ENCODE results near the gene DUS1L.
A peak's percentile ranks its signal among the peaks of the same experiment; 100 is the strongest.

Gene DUS1L

DNA sequence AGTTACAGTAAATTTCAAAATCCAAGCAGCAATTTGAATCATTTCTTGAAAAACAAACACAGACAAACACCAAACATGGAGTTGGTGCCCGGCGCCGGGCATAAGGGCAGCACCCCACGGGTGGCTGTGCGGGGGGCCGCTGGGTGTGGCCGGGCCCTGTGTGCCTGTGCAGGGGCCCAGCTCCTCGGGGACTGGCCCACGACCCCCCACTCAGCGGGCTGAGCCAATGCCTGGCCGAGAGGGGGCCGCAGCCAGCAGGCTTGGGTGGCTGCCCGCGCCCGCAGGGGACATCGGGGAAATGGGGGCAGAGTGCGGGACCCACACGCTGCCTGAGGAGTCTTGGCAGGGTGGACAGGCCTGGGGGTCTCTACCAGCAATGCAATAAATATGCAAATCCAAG, 12.8 kb upstream of the DUS1L start:
- H3K27me3 ChIP-seq (replicated peaks; ENCODE audit: control insufficient read depth, insufficient read depth, low read length) = no peaks in the 10 kb centered on the region

DNA sequence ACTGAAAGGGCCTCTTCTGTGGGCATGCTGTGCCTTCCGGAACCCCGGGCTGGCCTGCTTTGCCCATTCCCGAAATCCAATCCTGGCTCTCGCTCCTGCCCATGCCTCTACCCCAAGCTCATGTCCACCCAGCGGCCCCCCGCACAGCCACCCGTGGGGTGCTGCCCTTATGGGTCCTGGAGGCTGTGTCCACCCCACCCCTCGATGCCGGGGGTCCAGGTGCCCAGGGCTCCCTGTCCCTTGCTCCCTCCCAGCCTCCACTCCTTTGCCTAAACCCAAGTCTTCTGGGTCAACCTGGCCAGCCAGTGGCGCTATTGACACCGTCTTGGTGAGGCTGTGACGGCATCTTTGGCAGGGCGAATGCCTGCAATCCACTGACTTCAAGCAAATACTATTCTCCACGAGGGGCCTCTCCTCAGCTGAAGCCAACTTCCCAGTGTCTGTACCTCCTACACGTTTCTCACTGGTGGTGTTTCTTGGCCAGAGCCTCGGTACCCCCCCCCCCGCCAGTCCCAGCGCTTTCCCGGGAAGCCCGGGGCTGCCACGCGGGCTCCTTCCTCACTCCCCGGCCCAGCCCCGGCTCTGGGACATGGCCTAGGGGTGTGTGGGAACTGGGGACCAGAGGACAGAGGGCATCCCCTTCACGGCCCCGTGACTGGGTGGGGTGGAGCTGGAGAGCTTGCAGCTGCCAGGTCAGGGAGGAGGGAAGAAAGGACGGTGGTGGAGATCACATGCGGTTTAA, 12.2 kb upstream of the DUS1L start:
- H3K9ac ChIP-seq (ENCODE audit: low read length) = peak overlapping the region; percentile 17
- DNase-seq (ENCODE audit: low read depth) = no peak
- no peaks in the 10 kb centered on the region for H3K9me3 ChIP-seq (ENCODE audit: control insufficient read depth, low read length)
- no peaks in the 10 kb centered on the region for H3K4me1 ChIP-seq (ENCODE audit: control insufficient read depth, insufficient read depth, low read length)
- no peaks in the 10 kb centered on the region for H3K27me3 ChIP-seq (replicated peaks; ENCODE audit: control insufficient read depth, insufficient read depth, low read length)
- H3K4me3 ChIP-seq (ENCODE audit: low read length) = no peak overlapping the region
- peaks cover 49% of the 10 kb centered on the region for H3K36me3 ChIP-seq (ENCODE audit: control insufficient read depth, insufficient read depth, low read length, severe bottlenecking)

More for the DNA sequence above, 12.8 kb upstream of the DUS1L start:
- no peak for DNase-seq (ENCODE audit: low read depth)
- H3K4me3 ChIP-seq (ENCODE audit: low read length) = no peak overlapping the region
- H3K9ac ChIP-seq (ENCODE audit: low read length) = peak overlapping the region; percentile 17
- no peaks in the 10 kb centered on the region for H3K9me3 ChIP-seq (ENCODE audit: control insufficient read depth, low read length)
- no peaks in the 10 kb centered on the region for H3K4me1 ChIP-seq (ENCODE audit: control insufficient read depth, insufficient read depth, low read length)
- H3K36me3 ChIP-seq (ENCODE audit: control insufficient read depth, insufficient read depth, low read length, severe bottlenecking) = peaks cover 56% of the 10 kb centered on the region

DNA sequence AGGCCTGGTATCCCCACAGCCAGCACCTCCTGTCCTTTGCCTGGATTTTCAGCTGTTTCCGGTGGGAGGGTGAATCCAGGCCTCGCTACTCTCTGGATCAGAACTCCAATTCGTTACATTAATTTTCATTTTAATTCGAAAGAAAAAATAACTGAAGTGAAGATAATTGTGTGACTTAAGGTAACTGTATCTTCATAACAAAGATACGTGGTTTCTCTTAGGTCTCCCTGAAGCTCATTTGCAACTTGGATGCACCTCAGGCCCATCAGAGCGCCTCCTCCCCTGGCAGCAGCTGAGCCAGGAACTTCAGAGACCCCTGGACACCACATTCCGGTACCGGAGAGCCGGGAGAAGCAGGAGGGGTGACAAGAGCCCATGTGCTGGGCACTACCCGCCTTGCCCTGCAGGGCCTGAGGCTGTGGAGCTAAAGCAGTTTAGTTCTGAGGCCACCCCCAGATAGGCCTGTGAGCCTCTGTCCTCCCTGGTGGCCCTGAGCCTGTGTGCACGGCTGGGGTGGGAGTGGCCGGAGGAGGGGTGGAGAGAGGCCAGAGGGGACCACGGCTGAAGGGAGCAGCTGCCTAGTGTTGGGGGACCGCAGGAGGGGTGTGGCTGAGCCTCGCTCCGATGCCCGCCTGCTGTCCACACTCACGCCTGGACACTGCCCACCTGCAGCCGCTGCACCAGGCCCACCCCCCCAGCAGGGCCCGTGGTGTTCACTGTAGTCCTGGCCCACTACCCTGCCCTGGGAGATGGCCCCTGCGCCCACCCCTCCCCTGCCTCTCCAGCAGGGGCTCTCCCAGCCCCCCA, 11.4 kb upstream of the DUS1L start:
- Histone ChIP-seq H3K4me3 (ENCODE audit: low read length) (no peak overlapping the region), H3K9me3 (ENCODE audit: control insufficient read depth, low read length) (no peaks in the 10 kb centered on the region), H3K27me3 (replicated peaks; ENCODE audit: control insufficient read depth, insufficient read depth, low read length) (no peaks in the 10 kb centered on the region), H3K36me3 (ENCODE audit: control insufficient read depth, insufficient read depth, low read length, severe bottlenecking) (peaks cover 41% of the 10 kb centered on the region), H3K4me1 (ENCODE audit: control insufficient read depth, insufficient read depth, low read length) (no peaks in the 10 kb centered on the region), H3K9ac (ENCODE audit: low read length) (peak overlapping the region; percentile 22)
- DNase-seq (ENCODE audit: low read depth) = no peak

DNA sequence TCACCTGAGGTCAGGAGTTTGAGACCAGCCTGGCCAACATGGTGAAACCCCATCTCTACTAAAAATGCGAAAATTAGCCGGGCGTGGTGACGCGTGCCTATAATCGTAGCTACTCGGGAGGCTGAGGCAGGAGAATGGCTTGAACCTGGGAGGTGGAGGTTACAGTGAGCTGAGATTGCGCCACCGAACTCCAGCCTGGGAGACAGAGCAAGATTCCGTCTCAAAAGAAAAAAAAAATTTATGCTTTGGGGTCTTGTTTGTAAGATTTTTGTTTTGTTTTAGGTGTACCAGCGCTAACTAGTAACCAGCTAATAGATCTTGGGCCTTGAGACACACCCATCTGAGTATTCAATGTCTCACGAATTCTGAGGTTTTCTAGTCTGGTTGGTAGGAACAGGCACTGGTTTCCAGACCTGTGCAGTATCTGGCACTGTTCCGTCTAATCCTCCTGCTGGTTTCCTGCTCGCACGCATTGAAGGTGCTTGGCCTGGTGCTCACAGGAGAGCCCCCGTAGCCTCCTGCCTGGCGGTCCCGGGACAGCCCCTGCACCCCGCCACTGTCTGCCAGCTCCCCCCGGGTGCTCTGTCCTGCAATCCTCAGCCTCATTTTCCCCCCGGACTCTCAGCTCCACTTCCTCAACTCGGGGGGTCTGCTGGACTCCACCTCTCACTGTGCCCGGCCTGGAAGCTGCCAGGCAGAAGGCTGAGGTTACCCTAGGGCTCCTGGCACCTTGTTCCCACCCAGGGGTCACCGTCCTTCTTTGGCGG, 10.6 kb upstream of the DUS1L start:
- no peak for DNase-seq (ENCODE audit: low read depth)
- no peaks in the 10 kb centered on the region for H3K27me3 ChIP-seq (replicated peaks; ENCODE audit: control insufficient read depth, insufficient read depth, low read length)

DNA sequence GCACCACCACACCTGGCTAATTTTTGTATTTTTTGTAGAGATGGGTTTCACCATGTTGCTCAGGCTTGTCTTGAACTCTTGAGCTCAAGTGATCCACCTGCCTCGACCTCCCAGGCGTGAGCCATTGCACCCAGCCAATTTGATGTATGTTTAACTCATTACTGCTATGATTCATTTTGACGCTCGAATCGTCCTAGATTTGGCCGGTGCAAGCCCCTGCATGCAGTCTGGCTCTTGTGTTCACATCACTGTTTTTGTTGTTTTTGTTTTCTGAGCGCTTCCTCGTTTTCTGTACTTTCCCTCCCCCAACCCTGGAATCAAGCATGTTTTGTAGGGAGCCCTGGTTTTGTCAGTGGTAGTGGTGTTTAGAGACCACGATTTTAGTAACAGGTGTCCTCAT, 7.8 kb upstream of the DUS1L start:
- peaks cover 9% of the 10 kb centered on the region for H3K36me3 ChIP-seq (ENCODE audit: control insufficient read depth, insufficient read depth, low read length, severe bottlenecking)
- DNase-seq (ENCODE audit: low read depth) = no peak
- H3K9me3 ChIP-seq (ENCODE audit: control insufficient read depth, low read length) = no peaks in the 10 kb centered on the region
- no peak overlapping the region for H3K4me3 ChIP-seq (ENCODE audit: low read length)
- no peaks in the 10 kb centered on the region for H3K27me3 ChIP-seq (replicated peaks; ENCODE audit: control insufficient read depth, insufficient read depth, low read length)
- no peaks in the 10 kb centered on the region for H3K4me1 ChIP-seq (ENCODE audit: control insufficient read depth, insufficient read depth, low read length)
- no peak overlapping the region for H3K9ac ChIP-seq (ENCODE audit: low read length)

More for the DNA sequence above, 10.6 kb upstream of the DUS1L start:
- Histone ChIP-seq H3K36me3 (ENCODE audit: control insufficient read depth, insufficient read depth, low read length, severe bottlenecking) (peaks cover 34% of the 10 kb centered on the region), H3K4me3 (ENCODE audit: low read length) (no peak overlapping the region), H3K4me1 (ENCODE audit: control insufficient read depth, insufficient read depth, low read length) (no peaks in the 10 kb centered on the region), H3K9ac (ENCODE audit: low read length) (no peak overlapping the region), H3K9me3 (ENCODE audit: control insufficient read depth, low read length) (no peaks in the 10 kb centered on the region)

DNA sequence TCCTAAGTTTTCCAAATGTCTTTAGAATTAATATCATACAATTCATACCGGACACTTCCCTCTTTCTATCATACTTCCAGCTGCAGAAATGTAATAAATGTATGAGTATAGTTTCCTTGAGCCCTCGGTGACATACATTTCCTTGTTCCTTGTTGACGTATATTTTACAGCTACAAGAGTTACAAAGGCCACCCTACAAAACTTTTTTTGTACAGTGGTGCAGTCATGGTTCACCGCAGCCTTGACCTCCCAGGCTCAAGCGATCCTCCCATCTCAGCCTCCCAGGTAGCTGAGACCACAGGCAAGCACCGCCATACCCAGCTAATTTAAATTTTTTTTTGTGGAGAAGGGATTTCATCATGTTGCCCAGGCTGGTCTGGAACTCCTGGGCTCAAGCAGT, 7.2 kb upstream of the DUS1L start:
- no peaks in the 10 kb centered on the region for H3K9me3 ChIP-seq (ENCODE audit: control insufficient read depth, low read length)
- no peak for DNase-seq (ENCODE audit: low read depth)
- H3K4me3 ChIP-seq (ENCODE audit: low read length) = no peak overlapping the region
- H3K4me1 ChIP-seq (ENCODE audit: control insufficient read depth, insufficient read depth, low read length) = no peaks in the 10 kb centered on the region
- H3K27me3 ChIP-seq (replicated peaks; ENCODE audit: control insufficient read depth, insufficient read depth, low read length) = no peaks in the 10 kb centered on the region
- no peak overlapping the region for H3K9ac ChIP-seq (ENCODE audit: low read length)
- H3K36me3 ChIP-seq (ENCODE audit: control insufficient read depth, insufficient read depth, low read length, severe bottlenecking) = peaks cover 2% of the 10 kb centered on the region

DNA sequence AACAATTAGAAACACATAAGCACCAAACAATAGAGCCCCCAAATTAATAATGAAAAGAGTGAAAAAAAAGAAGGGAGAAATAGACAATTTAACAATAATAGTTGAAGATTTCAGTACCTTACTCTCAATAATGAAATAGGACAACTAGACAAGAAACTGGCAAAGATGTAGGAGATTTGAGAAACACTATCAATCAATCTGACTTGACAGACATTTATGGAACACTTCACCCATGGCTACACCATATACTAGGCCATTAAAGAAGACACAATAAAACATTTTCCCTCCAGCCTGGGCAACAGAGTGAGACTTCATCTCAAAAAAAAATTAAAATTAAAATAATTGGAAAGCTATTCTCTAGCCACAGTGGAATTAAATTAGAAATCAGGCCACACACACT, 5.0 kb upstream of the DUS1L start:
- Histone ChIP-seq H3K4me3 (ENCODE audit: low read length) (no peak overlapping the region), H3K4me1 (ENCODE audit: control insufficient read depth, insufficient read depth, low read length) (peaks cover 7% of the 10 kb centered on the region), H3K9me3 (ENCODE audit: control insufficient read depth, low read length) (no peaks in the 10 kb centered on the region), H3K27me3 (replicated peaks; ENCODE audit: control insufficient read depth, insufficient read depth, low read length) (no peaks in the 10 kb centered on the region), H3K9ac (ENCODE audit: low read length) (no peak overlapping the region), H3K36me3 (ENCODE audit: control insufficient read depth, insufficient read depth, low read length, severe bottlenecking) (no peaks in the 10 kb centered on the region)
- no peak for DNase-seq (ENCODE audit: low read depth)

DNA sequence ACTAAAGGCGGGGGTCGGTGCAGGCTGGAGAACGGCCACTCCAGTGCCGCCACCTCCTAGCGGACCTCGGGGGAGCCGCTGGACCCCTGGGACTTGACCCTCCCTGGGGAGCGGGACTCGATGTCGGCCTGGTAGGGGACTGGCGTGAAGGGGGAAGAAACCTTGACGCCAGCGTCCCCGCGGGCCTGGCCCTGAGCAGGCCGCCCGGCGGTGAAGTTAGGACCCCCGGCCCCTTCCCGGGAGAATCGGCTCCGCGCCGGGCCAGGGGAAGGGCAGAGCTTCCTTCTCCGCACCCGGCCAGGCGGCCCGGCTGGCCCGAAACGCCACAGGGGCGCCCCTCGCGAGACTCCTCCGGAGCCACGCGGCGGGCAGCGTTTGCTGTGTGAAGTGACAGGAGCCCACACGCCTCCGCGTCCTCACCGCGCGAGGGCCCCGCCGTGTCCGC, 389 bp downstream of the DUS1L start:
- peaks cover 22% of the 10 kb centered on the region for H3K4me1 ChIP-seq (ENCODE audit: control insufficient read depth, insufficient read depth, low read length)

DNA sequence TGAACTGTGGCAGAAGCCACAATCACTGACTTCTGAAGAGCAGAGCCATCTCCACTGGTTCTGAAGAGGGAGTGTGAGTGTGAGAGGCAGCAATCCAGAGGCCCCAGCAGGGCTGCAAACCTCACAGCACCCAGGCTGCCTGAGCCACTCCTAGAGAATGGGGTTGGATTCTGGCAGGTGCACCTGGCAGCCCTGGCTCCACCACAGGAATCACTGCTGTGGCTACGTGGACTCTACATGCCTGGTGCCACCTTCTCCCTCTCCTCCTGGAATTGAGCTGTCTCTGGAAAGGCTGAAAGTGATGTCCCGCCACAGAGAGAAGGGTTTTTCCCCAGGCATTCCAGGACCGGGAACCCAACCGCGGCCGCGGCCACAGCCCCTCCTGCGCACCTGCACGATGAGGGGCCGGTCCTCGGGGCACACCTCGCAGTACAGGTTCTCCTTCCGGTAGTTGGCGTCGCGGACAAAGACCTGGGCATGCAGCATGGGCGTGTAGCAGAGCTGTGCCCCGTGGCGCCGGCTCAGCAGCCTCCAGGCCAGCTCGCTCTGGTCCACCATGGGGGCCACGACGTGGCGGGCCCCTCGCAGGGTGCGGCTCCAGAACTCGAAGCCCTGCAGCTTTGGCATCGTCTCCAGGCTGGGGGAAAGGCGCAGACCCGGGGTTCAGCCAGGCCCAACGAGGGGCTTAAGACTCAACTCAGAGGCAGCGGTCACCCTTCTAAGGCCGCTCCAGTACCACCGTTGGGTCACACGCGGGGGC, 991 bp downstream of the DUS1L start:
- H3K36me3 ChIP-seq (ENCODE audit: control insufficient read depth, insufficient read depth, low read length, severe bottlenecking) = peaks cover 38% of the 10 kb centered on the region
- peaks cover 22% of the 10 kb centered on the region for H3K4me1 ChIP-seq (ENCODE audit: control insufficient read depth, insufficient read depth, low read length)
- peak; percentile 4 for DNase-seq (ENCODE audit: low read depth)
- H3K27me3 ChIP-seq (replicated peaks; ENCODE audit: control insufficient read depth, insufficient read depth, low read length) = no peaks in the 10 kb centered on the region
- peak overlapping the region; percentile 96 for H3K9ac ChIP-seq (ENCODE audit: low read length)
- no peaks in the 10 kb centered on the region for H3K9me3 ChIP-seq (ENCODE audit: control insufficient read depth, low read length)
- peak overlapping the region; percentile 89 for H3K4me3 ChIP-seq (ENCODE audit: low read length)

More for the DNA sequence above, 389 bp downstream of the DUS1L start:
- H3K36me3 ChIP-seq (ENCODE audit: control insufficient read depth, insufficient read depth, low read length, severe bottlenecking) = peaks cover 32% of the 10 kb centered on the region
- H3K27me3 ChIP-seq (replicated peaks; ENCODE audit: control insufficient read depth, insufficient read depth, low read length) = no peaks in the 10 kb centered on the region
- peak overlapping the region; percentile 89 for H3K4me3 ChIP-seq (ENCODE audit: low read length)
- H3K9me3 ChIP-seq (ENCODE audit: control insufficient read depth, low read length) = no peaks in the 10 kb centered on the region
- peak; percentile 69 for DNase-seq (ENCODE audit: low read depth)
- peak overlapping the region; percentile 96 for H3K9ac ChIP-seq (ENCODE audit: low read length)

DNA sequence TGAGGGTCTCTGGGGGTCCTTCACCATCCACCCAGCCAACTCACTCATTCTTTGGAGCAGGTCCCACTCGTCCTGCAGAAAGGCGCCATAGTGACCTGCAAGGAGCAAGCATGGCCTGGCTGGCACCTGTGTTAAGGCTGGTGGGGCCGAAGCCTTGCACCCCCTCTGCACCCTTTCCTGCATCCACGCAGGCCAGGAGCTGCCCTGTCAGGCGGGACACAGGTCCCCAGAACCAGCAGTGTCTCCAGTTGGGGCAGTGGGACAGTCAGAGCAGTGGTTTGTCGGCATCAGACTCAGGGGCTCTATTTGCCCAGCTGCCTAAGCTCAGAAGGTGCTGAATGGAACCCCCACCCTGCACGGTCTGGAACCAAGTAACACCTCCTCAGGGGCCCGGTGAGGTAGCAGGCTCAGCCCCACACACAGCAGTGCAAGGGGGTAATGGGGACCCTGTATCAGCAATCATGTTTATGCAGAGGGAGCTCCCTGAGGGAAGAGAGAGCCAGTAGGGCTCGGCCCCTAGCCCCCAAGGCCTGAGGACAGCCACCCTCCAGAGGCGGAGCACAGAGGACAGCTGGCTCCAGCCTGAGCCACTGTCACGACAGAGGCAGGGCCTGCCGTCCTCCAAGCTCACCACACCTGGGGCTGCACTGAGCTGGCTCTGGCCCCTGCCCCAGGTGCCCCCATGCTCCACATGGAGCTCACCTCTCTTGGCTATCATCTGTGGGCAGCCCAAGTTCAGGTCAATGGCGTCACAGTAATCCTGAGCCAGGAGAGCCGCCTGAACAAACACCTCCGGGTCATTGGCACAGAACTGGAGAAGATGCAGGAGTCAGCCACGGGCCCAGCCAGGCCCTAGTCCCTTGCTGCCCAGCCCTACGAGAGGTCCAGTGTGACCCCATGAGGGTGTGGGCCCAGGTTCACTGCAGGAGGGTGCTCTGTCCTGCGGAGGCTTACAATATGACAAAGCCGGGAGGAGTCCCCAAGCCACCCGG, 1.9 kb downstream of the DUS1L start:
- Histone ChIP-seq H3K36me3 (ENCODE audit: control insufficient read depth, insufficient read depth, low read length, severe bottlenecking) (peaks cover 46% of the 10 kb centered on the region), H3K4me1 (ENCODE audit: control insufficient read depth, insufficient read depth, low read length) (peaks cover 22% of the 10 kb centered on the region), H3K9ac (ENCODE audit: low read length) (peak overlapping the region; percentile 96), H3K9me3 (ENCODE audit: control insufficient read depth, low read length) (no peaks in the 10 kb centered on the region), H3K4me3 (ENCODE audit: low read length) (peak overlapping the region; percentile 89), H3K27me3 (replicated peaks; ENCODE audit: control insufficient read depth, insufficient read depth, low read length) (no peaks in the 10 kb centered on the region)
- no peak for DNase-seq (ENCODE audit: low read depth)

Measured in adipocyte (in vitro differentiated cells).